NB4 (cell line): Measurements from ENCODE around the gene RNF13.
"Not testable (repeated sequence)": the region's sequence is repeated elsewhere in the genome, so short reads cannot be mapped to it uniquely, and the experiment has no call there.

Source experiments
- DNase-seq: peaks from one replicate; pipeline ENCODE4 v3.0.0; 2010; ENCODE audit warnings: low read depth
- H3K4me3 ChIP-seq: one replicate; pipeline ENCODE4 v1.5.1; 2011; ENCODE audit warnings: mild to moderate bottlenecking, low read depth, low read length, moderate library complexity
- MYC ChIP-seq: IDR thresholded peaks from 2 replicates; pipeline ENCODE4 v1.6.1; 2011; ENCODE audit warnings: low read depth, low read length
- POLR2A ChIP-seq: IDR thresholded peaks from 2 replicates; pipeline ENCODE4 v1.6.1; 2011; ENCODE audit warnings: mild to moderate bottlenecking; ENCODE audit not compliant: insufficient read length; ENCODE audit errors: extremely low read depth
- TF ChIP-seq, protein P1 (sequence below): IDR thresholded peaks from one replicate; pipeline ENCODE4 v1.5.1; 2012; ENCODE audit warnings: low read depth, low read length
- TF ChIP-seq, protein P2 (sequence below): IDR thresholded peaks from 2 replicates; pipeline ENCODE4 v1.6.1; 2011; ENCODE audit warnings: low read depth, low read length

The RNF13 gene

DNA sequence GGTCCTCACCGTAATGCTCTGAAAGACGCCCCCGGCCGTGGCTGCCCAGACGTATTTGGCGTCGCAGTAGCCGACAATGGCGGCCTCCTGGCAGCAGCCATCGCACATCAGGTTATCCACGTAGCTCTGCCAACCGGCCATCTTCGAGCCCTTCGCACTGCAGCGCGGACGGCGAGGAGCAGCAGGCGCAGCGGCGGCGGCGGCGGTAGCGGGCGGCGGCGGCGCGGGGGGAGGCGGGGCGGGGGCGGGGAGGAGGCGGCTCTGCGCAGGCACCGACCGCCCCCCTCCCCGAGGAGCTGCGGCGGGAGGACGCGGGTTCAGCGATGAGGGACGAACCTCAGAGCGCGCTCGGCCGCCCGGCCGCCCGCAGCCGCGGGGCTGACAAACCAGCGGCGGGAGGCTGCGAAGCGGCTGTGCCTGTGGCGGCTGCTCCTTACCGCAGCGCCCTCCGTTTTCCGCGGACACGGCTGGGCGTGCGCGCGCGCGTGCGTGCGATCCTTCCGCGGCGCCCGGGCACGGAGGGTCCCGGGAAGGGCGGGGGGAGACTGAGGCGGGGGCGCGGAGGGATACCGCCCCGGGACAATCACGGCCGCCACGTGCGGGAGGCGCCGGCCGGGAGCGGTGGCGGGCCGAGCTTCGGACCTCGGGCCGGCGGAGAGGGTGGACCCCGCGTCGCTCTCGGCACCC lies 157.8 kb downstream of the RNF13 start, which contains the start of gene PFN2:
PFN2 (minus strand) TSS at position 180 of the 687 bp plus-strand sequence; CDS start at position 141, 39 bp downstream.
- no peak for TF ChIP-seq POLR2A
- TF ChIP-seq, protein P1, sequence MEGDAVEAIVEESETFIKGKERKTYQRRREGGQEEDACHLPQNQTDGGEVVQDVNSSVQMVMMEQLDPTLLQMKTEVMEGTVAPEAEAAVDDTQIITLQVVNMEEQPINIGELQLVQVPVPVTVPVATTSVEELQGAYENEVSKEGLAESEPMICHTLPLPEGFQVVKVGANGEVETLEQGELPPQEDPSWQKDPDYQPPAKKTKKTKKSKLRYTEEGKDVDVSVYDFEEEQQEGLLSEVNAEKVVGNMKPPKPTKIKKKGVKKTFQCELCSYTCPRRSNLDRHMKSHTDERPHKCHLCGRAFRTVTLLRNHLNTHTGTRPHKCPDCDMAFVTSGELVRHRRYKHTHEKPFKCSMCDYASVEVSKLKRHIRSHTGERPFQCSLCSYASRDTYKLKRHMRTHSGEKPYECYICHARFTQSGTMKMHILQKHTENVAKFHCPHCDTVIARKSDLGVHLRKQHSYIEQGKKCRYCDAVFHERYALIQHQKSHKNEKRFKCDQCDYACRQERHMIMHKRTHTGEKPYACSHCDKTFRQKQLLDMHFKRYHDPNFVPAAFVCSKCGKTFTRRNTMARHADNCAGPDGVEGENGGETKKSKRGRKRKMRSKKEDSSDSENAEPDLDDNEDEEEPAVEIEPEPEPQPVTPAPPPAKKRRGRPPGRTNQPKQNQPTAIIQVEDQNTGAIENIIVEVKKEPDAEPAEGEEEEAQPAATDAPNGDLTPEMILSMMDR, result no peak
- TF ChIP-seq, protein P2, sequence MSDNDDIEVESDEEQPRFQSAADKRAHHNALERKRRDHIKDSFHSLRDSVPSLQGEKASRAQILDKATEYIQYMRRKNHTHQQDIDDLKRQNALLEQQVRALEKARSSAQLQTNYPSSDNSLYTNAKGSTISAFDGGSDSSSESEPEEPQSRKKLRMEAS, result no peak
- TF ChIP-seq MYC, result no peak
- DNase-seq, result peak; percentile 40
- no peak within 1 kb of the TSS for H3K4me3 ChIP-seq

DNA sequence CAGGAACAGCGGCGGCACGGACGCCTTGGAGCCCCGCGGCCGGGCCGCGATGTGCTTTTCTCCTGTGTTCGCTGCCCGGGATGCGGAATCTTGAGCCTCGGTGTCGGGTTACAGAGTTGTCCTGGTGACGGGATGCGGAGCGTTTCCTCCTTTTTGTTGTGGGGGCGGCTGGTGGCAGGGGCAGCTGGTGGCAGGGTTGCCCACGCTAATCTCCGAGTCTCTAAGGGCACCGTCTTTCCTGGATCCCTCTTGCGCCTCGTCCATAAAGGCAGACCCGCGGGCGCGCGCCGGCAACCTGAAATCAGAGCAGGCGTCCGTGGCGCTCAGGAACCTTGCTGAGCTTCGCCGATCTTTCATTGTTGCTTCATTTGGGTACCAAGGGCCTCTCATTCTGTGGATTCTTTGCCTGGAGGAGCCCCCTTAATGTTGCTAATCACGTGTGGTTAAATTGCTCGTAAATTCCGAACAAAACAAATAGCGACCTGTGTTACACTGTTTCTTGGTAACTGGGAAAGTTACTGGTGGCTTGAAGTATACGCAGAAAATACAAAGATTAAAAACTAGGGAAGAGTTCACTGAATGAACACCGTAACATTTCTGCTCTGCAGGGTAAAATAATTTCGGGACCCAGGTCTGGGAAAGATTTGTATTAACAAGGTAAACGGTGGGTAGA lies 158.5 kb downstream of the RNF13 start:
- no peak for TF ChIP-seq POLR2A
- TF ChIP-seq MYC, result no peak
- TF ChIP-seq, protein P2, result no peak
- TF ChIP-seq, protein P1, result no peak
- H3K4me3 ChIP-seq, result no peak overlapping the region
- peak; percentile 12 for DNase-seq

DNA sequence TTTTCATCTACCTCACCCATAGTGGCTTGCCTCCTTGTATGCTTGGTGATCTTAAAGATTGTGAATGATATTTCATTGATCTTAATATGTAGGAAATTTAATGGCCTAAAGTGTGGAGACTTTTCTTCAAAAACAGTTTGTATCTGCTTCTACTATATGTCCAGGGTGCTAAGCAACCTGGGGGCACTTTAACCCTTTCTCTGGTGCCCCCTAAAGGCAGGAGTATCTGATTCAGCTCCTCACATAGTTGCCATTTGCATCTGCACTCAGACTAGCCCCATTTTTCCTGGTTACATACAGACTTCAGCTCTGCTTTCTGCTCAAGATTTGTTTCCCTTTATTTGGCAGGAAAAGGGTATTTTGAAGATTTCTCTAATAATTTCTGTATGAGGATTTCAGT lies 162.9 kb downstream of the RNF13 start:
- DNase-seq, result no peak
- TF ChIP-seq, protein P2, result no peak
- TF ChIP-seq POLR2A, result no peak
- TF ChIP-seq, protein P1, result peak; percentile 20
- no peak overlapping the region for H3K4me3 ChIP-seq

DNA sequence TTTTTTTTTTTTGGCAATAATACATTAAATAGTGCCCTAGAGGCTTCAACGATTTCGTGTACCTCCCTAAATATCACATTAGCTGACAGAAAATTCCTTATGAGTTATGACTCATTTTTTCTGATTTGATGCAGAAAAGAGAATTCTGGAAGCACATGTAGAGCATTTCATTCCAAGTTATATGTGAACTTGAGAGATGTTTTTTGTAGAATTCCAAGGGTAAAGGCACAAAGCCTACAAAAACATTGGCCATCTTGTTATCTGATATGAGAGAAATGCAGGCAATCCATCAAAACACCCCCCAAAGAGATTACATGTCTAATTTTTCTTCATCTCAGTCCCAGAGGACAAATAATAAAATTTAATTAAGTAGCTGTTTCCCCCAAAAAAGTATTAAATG lies 164.4 kb downstream of the RNF13 start:
- no peak for TF ChIP-seq POLR2A
- TF ChIP-seq MYC, result no peak
- TF ChIP-seq, protein P2, result no peak
- TF ChIP-seq, protein P1, result no peak
- DNase-seq, result no peak
- no peak overlapping the region for H3K4me3 ChIP-seq

DNA sequence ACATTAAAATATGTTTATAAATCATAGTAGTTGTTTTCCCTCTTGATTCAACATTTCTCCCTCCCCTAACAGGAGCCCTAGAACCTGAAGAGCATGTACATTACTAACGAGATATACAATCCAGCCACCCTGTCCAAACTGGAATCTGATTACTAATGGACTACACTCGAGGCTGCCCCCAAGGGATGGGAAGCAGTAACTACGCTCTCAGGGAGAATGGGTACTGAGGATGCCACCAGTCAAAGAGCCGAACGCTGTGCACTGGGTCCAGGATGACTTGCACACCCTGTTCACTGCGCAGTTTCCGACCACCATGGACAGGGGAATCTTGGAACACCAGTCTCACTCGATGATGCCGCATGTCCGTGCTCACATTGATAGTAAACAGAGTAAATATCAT lies 169.0 kb downstream of the RNF13 start:
- DNase-seq, H3K4me3 ChIP-seq: not testable (repeated sequence)

DNA sequence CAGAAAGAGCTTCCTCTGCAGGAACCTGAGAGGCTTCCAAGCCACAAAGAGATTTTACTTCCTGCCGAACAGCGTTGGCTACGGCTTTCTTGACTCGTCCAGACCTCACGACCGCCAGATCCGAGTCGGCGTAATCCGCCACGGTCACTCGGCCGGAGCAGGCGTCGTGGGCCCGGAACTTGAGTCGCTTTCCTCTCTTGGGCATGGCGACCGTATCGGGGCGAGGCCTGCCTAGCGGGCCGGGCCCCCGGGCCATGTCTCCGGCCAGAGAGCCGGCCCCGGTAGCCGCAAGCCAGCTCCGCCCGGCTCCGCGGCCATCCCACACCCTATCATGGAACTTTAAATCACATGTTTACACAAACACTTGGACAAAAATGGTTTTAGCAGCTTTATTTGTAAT lies 170.0 kb downstream of the RNF13 start:
- not testable (repeated sequence) for DNase-seq, H3K4me3 ChIP-seq

DNA sequence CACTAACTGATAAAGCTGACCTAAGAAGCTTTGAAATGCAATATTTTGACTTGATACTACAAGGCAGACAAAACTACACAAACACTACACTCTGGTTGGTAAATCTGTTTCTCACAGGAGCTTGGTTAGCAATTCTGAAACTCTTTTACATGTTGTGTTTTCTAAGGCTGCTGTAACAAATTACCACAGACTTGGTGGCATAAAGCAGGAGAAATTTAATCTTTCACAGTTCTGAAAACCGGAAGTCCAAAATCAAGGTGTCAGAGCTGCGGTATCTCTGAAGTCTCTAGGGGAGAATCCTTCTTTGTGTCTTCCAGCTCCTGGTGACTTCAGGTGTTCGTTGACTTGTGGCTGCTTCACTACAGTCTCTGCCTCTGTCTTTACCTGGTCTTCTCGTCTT lies 170.6 kb downstream of the RNF13 start:
- TF ChIP-seq, protein P1, result no peak
- TF ChIP-seq, protein P2, result no peak
- no peak for TF ChIP-seq POLR2A
- no peak for TF ChIP-seq MYC
- no peak for DNase-seq
- H3K4me3 ChIP-seq, result no peak overlapping the region
